GM18498 (cell line): ENCODE results near the gene DCDC2.
A peak's percentile ranks its signal among the peaks of the same experiment; 100 is the strongest.
"Not testable (repeated sequence)": the region's sequence is repeated elsewhere in the genome, so short reads cannot be mapped to it uniquely, and the experiment has no call there.

ENCODE experiments used
- ATAC-seq: cut with Tn5 transposase; IDR thresholded peaks from one replicate; pipeline ENCODE4 v1.9.1; 2021; ENCODE audit warnings: mild to moderate bottlenecking, moderate library complexity; ENCODE audit not compliant: unreplicated experiment

Gene DCDC2

DNA sequence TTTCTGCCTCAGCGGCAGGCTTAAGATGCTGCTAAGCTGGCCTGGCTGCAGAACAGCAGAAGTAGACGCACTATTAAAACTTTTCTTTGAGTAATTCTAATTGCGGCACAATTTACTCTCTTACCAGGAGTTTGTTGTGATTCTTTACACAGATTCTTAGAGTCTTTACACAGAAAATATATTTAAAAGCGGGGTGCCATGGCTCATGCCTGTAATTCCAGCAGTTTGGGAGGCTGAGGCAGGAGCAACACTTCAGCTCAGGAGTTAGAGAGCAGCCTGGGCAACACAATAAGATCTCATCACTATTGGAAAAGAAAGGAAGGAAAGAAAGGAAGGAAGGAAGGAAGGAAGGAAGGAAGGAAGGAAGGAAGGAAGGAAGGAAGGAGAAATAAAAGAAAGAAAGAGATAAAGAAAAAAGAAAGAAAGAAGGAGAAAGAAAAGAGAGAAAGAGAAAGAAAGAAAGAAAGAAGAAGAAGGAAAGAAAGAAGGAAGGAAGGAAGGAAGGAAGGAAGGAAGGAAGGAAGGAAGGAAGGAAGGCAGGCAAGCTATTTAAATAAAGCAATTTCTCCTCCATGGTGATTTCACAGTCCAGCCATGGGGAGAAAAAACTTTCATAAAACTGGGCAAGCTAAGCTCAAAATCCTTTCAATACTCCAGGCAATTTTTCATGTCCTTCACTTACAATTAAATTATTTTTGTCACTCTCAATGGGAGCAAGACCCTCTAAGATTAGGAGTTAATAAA, 23.8 kb upstream of the DCDC2 start:
- ATAC-seq: no peak

DNA sequence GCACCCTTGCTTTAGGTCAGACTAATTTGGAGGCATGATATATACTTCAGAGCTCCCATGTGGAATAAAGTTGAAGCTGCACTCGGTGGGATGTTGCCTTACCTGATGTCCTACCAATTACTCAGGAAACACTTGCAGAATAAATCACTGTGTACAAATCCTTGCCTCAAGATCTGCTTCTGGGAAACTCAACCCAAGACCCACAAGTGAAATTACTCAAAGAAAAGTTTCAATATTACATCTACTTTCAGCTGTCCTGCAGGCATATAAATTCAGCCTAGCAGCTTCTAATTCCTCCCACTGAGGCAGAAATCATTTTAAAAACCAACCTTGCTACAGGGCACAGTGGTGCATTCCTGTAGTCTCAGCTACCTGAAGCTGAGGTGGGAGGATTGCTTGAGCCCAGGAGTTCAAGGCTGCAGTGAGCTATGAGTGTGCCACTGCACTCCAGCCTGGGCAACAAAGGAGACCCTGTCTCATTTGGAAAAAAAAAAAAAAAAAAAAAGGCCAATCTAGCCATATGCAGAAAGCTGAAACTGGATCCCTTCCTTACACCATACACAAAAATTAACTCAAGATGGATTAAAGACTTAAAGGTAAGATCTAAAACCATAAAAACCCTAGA, 20.7 kb upstream of the DCDC2 start:
- ATAC-seq: peak; percentile 52

DNA sequence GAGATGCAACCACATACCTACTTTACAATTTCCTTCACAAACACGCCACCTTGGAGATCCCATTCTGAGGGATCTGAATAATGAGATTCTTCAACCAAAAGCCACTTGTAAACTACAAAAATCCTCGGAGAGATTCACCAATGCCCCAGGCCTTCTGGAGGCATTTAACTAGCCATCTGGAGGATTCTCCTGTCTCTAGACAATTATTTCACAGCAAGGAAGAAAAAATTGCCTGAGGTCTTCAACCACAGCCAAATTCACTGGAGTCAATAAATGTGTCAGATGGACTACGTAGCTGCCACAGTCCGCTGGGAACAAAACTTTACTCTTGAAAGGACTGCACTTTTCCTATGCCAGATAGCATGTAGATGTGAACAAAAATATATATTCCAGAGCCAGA, 19.0 kb upstream of the DCDC2 start:
- ATAC-seq: no peak

DNA sequence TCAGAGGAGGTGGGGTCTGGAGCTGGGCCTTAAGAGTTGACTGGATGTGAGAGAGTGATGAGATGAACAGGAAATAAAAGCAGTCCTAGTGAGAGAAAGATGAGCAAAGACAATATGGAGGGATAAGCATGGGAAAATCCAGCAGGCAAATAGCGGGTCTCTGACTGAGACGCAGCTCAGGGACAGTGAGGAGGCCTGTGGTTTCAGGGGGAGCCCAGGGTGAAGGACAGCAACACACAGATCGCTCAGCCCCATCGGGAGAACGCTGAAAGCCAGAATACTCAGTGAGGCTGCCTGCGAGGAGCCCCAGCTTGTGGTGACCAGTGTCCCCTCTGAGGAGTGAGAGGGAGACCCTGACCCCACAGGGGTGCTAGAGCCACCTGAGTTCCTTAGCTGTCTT, 16.8 kb upstream of the DCDC2 start:
- ATAC-seq: no peak

DNA sequence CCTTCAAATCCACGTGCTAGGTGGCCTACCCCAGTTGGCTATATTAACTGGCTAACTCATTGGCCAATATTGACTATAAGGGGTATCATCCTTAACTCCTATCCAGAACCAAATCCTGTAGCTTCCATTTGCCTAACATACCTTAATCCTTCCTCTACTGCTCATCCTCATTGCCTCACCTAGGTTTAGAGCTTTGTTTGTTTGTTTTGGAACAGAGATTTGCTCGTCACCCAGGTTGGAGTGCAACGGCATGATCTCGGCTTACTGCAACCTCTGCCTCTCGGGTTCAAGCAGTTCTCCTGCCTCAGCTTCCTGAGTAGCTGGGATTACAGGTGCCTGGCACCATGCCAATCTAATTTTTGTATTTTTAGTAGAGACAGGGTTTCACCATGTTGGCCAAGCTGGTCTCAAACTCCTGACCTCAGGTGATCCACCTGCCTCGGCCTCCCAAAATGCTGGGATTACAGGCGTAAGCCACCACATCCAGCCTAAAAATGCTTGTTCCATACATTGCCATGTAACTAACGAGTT, 7.3 kb upstream of the DCDC2 start:
- not testable (repeated sequence) for ATAC-seq

DNA sequence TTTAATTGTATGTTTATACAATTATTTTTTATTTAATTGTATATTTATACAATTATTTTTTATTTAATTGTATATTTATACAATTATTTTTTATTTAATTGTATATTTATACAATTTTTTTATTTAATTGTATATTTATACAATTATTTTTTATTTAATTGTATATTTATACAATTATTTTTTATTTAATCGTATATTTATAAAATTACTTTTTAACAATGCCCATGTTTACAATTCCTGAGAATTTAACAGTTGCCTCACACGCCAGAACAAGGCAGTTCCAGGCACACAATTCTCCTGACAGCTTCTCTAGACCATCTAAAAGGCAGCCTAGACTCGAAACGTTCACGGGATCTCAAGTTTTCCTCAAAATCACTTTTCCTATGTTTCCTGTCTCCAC, 4.5 kb upstream of the DCDC2 start:
- ATAC-seq: not testable (repeated sequence)

DNA sequence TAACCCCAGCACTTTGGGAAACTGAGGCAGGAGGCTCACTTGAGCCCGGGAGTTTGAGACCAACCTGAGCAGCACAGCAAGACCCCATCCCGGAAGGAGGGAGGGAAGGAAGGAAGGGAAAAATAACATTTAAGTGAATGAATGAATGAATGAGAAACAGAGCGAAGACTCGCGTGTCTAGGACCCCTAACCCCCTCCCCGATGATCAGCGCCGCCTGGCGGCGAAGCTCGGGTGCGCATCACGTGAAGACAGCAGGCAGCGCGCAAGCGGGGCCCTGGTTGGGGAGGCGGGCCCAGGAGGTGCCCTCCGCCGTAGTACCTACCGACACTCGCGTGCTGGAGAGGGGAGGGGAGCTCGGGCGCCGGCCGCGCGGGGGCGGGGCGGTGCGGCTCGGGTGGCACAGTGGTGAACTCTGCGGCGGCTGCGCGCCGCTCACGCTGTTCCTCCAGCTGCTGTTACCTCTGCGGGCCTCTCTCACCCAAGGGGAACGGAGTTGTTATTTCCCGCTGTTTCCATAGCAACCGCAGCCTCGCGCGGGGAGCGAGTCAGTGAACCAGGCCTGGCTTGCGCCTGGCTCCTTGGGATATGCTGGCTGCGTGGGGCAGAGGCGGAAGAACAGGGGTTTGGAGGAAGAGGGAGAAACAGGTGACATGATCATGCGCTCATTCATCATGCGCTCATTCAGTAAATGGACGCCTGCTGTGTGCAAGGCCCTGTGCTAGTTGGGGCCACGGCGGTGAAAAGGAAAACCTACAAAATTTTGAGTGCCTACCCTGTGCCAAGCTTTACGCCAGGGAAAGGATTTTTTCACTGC, 2.0 kb upstream of the DCDC2 start:
- peak; percentile 91 for ATAC-seq

DNA sequence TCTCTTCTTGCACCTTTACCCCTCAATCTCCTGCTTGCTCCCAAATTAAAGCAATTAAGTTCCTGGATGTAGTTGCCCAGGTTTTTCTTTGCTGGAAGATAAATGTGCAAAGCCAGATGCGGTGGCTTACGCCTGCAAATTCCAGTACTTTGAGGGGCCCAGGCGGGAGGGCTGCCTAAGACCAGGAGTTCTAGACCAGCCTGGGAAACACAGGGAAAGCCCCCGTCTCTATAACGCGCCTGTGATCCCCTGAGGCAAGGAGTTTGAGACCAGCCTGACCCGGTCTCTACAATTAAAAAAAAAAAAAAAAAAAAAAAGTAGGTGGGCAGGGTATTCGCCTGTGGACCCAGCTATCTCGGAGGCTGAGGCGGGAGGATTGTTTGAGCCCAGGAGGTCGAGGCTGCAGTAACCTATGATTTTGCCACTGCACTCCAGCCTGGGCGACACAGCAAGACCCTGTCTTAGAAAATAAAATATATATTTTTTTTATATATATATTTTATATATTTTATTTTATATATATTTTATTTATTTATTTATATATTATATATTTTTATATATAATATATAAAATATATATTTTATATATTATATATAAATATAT, 461 bp upstream of the DCDC2 start:
- ATAC-seq: no peak

DNA sequence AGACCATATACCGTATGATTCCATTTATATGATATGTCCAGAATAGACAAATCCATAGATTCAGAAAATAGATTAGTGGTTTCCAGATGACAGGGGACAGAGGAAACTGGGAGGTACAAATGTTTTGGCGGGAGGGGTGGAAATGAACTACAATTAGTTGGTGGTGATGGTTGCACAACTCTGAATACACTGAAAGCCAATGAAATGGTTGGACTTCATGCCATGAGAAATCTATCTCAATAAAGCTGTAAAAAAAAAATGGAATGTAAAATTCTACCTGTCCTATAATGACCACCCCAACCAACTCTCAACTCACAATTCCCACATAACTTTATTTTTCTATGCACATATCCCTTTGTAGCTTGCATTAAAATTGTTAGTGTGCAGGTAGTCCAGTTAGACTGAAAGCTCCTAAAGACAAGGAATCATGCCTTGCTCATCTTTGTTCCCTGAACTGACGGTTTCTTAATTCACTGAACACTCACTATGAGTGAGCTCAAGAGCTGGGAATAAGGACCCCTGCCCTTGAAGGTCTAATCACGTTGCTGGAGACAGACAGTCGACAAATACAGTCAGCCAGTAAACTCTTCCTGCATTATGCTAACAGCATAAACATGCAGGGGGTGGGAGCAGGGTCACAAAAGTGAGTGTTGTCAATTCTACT, 1.4 kb downstream of the DCDC2 start:
- ATAC-seq: no peak

DNA sequence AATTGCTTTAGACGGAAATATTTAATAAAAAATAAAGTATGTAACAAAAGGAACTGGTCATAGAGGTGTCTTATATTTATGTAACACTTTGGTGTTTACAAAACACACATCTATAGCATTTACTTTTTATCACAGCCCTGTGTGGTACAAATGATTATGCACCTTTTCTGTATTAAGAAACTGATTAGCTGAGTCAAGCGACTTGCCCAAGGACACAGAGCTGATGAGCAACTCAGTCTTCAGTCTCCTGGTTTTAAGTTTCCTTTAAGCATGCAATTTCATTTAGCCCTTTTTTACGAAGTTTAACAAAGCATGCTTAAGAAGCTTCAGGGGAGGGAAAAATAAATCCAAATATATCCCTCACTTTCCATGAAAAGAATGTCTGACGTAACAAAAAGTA, 2.5 kb downstream of the DCDC2 start:
- ATAC-seq: no peak

DNA sequence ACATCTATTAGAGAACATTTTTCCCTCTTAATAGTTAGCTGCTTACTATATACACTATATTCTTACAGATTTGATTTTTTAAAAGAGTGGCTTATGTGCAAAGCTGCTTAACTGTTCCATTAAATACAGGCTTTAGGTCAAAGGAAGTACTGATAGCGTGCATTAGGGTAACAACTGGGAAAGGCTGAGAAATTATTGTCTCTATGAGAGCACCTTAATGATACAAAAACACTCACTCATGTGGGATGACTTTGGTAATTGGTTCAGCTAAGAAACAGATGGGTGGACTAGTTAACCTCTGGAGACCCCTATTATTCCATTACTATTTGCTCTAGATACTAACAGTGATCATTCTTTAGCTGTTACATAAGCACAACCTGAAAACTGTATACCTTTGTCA, 4.0 kb downstream of the DCDC2 start:
- no peak for ATAC-seq

DNA sequence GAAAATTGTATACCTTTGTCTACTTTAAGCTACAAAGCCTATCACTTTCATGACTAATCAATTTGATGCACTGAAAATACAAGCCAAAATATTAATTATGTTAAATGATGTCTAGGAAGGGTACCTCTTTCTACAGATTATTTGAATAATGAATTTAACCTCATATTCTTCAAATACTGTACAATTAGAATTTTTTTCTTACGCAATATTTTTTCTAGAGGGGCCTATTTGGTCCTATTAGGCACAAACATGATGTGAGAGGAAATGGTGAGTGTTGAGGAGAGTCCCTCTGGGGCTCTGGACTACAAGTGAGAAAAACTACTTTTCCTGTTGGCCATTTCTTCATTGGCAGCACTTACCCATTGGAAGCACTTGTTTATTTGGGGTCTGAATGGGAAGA, 5.4 kb downstream of the DCDC2 start:
- no peak for ATAC-seq

DNA sequence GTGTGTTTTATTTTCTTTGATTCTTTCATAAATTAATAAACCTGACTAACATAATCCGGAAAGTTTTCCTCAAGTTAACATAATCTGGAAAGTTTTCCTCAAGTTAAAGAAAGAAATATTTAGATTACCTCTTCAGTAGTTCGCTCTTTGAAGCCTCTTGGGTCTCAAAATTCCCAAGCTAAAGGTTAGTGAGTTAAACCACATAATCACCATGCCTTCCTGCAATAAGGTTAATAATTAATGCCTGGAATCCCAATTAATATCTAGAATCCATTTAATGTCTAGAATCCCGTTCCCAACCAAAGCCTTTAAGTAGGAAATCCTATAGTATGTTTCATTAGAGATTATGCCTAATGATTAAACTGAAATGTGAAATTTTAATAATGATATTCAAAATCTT, 12.9 kb downstream of the DCDC2 start:
- no peak for ATAC-seq

DNA sequence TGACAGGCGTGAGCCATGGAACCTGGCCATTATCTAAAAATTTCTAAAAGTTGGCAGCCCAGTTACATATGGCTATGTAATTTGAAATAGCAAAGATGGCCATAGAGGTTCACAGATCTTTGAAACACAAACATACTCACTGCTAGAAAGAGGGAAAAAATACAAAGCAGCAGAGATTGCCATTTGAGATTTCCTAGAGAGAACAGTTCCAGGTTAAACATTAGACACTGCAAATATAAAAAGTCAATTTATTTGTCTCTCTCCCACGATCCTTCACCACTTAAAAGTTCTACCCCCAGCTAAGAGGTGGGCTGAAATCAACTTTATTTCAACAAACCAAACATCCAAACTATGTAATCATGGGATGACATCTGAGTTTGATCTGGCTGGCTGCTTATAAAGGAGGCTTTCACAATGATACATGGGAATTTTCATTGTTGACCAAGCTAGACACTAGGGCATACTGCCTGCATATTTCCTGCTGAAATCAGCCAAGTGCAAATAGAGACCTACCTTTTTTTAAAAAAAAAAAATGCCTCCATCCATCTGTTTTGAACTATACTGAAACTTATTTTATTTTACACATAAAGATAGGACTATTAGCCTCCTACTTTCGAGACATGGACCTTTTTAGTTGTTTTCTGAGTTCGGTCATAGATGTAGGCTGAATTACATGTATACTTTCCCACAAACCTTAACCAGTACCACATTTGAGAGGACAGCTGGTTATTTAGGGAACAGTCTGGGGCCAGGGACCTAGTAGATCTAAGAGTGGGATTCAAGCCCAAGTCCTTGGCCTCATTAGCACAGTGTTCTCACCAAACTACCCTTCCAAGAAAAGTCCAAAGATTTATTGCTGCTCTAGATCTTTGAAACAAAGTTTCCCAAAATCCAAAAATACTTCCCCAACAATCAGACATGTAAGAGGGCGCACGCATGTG, 16.6 kb downstream of the DCDC2 start:
- ATAC-seq: no peak

DNA sequence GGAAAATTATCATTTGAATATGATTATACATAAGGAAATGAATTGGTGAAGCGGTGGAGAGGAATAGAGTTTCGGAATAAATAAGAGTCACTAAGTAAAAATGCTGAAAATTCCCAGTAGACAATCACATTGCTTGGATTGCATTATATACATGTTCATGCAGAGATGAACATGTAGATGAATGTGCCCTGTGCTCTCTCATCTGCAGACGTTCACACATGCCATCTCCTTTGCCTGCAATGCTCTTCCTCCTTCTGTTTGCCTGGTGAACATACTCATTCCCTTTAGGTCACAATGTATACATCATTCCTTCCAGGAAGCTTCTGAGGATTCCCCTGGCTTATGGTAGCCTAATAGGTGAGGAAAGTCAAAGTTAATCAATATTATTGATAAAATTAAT, 17.9 kb downstream of the DCDC2 start:
- ATAC-seq: no peak

DNA sequence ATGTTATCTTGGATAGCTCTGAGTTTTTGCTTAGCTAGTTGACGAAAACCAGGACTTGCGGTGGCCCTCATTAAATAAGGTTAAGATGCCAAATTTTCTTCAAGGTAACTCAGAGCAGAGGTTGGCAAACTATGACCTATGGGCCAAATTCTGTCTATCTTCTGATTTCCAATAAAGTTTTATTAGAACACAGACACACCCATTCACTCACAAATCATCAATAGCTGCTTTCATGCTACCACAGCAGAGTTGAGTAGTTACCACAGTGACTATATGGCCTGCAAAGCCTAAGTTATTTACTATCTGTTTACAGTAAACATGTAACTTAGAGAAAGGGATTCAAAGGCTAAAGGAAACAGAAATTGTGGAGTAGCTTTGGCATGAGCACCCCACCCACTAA, 23.6 kb downstream of the DCDC2 start:
- no peak for ATAC-seq

DNA sequence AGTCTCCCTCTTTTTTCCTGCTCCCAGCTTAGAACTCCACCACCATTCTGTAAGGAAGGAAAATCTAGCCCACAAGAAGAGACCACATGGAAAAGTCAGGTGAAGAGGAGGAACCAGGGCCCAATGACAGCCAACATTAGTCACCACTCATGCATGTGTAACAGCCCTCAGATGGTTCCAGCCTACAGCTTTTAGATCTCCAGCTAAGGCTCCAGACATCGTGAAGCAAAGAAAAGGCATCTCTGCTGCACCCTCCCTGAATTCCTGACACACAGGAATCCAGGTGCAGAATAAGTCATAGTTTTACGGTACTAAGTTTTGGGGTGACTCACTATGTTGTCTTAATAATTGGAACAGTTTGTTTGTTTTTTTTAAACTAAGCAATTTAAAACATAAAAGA, 25.5 kb downstream of the DCDC2 start:
- ATAC-seq: no peak

DNA sequence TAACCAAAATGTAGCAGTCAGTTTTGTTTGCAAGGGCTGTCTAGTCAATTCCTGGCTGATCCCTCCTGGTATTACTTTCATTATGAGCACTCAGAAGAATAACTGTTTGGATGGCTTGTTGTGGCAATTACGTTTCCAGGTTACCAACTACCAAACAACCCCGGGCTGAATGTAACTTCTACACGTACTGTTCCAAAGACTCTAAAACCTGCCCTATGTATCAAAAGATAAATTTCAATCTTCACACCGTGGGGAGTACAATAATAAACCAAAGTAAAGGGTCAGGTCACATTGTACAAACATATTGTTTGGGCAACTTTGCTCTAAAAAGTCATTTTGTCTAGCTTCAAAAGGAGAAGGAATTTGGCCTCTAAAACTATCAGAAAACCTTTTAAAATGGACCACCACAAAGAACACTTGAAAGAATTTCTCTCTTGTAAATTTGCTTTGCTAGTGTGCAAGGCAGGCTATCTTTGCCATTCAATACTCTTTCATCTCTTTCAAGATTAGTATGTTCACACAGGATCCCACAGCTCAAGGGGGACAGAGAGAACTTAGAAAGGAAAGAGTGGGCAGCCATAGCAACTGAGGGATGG, 27.6 kb downstream of the DCDC2 start:
- ATAC-seq: no peak

DNA sequence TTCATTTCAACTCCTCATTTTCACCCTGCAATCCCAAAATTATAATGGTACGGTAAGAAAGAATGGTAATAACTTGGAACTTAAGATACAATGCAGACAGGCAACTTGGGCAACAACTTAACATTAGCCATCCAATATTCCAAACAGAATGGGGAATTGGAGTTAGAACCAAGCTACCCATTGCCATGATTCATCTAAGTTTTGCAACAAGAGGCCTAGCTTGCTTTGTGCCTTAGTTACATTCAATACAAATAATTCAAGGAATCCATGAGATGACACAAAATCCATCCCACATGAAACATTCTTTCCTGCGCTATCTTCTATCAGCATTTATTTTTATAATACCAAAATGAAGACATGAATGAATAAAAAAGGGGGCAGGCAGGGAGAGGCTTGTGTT, 28.4 kb downstream of the DCDC2 start:
- ATAC-seq: no peak
